Measurements from ENCODE around the gene CREB3L1. TPM values are rescaled to one million over a fixed set of nuclear protein-coding genes. Genes with fewer than 3 reads are reported as not detected.

CREB3L1 gene
- polyA plus RNA-seq, 6 donors from 2014 or later: not detected

- ATAC-seq (ENCODE audit: low read depth in 2 of 2) (no peak), DNase-seq (no peak)
- no peak overlapping the region for H3K4me3 Mint-ChIP-seq
- H3K27me3 Mint-ChIP-seq: no peaks in the 10 kb centered on the region
- H3K27ac Mint-ChIP-seq: no peak overlapping the region
- no peaks in the 10 kb centered on the region for H3K9me3 Mint-ChIP-seq
- no peaks in the 10 kb centered on the region for H3K36me3 Mint-ChIP-seq
- peaks cover 28 to 43% (median 38%) of the 10 kb centered on the region in 3 donors for H3K4me1 Mint-ChIP-seq
Observed at GRCh38 chr11:46357483-46357936, 80.0 kb downstream of the CREB3L1 start.

GRCh38 chr11:46359953-46360352 is 82.5 kb downstream of the CREB3L1 start:
- Mint-ChIP-seq H3K4me1 (peaks cover 34 to 39% (median 34%) of the 10 kb centered on the region in 3 donors), H3K9me3 (no peaks in the 10 kb centered on the region), H3K4me3 (peak overlapping the region in 1 of 8 donors; percentile 40), H3K36me3 (no peaks in the 10 kb centered on the region), H3K27me3 (no peaks in the 10 kb centered on the region), H3K27ac (no peak overlapping the region)
- no peak for DNase-seq
- no peak for ATAC-seq (ENCODE audit: low read depth in 2 of 2)

DNA sequence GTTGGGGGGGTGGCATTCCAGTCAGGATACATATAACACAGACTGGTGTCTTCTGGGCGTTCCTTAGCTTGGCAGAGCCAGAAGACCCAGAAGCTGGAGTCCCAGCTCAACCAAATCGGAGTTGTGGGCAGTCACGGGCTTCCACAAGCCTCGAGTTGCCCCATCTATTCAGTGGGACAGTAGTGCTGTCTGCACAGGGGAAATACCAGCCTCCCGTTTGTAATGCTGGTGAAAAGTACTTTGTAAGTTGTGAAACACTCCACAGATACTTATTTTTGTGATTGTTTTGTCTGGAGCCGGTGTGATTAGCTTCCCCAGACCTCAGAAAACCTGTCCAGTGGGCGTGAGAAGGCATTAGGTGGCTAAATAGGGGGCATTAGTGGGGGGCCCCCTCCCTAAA is 83.4 kb downstream of the CREB3L1 start:
- H3K4me1 Mint-ChIP-seq: peaks cover 34 to 39% (median 36%) of the 10 kb centered on the region in 3 donors
- H3K9me3 Mint-ChIP-seq: no peaks in the 10 kb centered on the region
- no peaks in the 10 kb centered on the region for H3K36me3 Mint-ChIP-seq
- H3K4me3 Mint-ChIP-seq: peak overlapping the region; percentile 48 to 93 (median 87)
- DNase-seq (no peak), ATAC-seq (ENCODE audit: low read depth in 2 of 2) (peak; percentile 8 to 26)
- no peaks in the 10 kb centered on the region for H3K27me3 Mint-ChIP-seq
- H3K27ac Mint-ChIP-seq: peak overlapping the region in 3 of 6 donors; percentile 39 to 56 (median 56)

- H3K9me3 Mint-ChIP-seq: no peaks in the 10 kb centered on the region
- no peaks in the 10 kb centered on the region for H3K36me3 Mint-ChIP-seq
- ATAC-seq (ENCODE audit: low read depth in 2 of 2) (peak; percentile 96 to 97), DNase-seq (peak; percentile 47)
- H3K4me3 Mint-ChIP-seq: peak overlapping the region; percentile 48 to 93 (median 87)
- peaks cover 32 to 34% (median 34%) of the 10 kb centered on the region in 3 donors for H3K4me1 Mint-ChIP-seq
- H3K27ac Mint-ChIP-seq: peak overlapping the region; percentile 29 to 89 (median 52)
- H3K27me3 Mint-ChIP-seq: no peaks in the 10 kb centered on the region
Observed at GRCh38 chr11:46361283-46362155, 84.1 kb downstream of the CREB3L1 start.

DNA sequence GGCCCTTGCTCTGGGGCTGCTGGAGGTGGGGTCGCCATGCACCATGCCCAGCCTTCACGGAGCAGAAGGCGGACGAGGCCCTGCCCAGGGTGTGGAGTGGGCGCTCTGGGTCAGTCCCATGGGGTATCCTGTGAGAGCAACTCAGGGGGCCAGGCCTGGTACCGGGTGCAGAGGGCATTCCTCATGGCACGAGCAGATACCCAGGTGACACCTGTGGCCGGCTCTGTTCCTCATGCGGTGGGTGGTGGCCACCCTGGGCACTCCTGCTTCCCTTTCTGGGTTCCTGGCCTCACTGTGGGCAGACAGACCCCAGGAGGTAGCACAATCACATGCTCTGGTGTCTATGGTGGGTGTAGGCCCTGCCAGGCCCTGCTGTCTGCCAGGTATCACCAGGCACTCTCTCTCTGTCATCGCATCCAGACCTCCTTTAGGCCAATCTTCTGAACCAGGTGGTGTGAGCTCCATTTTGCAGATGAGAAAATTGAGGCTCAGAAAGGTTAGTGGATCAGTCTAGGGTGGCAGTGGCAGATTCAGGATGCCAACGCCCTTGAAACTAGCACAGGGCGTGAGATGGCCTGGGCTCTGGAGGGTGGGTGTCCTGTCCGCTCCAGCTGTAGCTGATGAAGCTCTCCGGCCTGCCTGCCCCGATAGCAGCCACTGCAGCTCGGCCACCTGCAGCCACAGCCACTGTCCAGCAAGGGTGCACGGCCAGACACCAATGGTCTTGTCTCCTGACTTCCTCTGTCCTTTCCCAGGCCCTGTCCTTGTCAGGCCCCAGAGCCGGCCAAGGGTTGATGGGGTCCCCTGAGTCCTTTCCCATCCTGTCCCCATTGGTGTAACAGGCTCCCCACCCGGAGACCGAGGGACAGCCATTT is 84.9 kb downstream of the CREB3L1 start:
- H3K27me3 Mint-ChIP-seq: no peaks in the 10 kb centered on the region
- H3K27ac Mint-ChIP-seq: peak overlapping the region in 1 of 6 donors; percentile 81
- peaks cover 28 to 32% (median 28%) of the 10 kb centered on the region in 3 donors for H3K4me1 Mint-ChIP-seq
- ATAC-seq (ENCODE audit: low read depth in 2 of 2) (no peak), DNase-seq (no peak)
- H3K9me3 Mint-ChIP-seq: no peaks in the 10 kb centered on the region
- H3K36me3 Mint-ChIP-seq: no peaks in the 10 kb centered on the region
- peak overlapping the region in 6 of 8 donors; percentile 47 to 86 (median 70) for H3K4me3 Mint-ChIP-seq

DNA sequence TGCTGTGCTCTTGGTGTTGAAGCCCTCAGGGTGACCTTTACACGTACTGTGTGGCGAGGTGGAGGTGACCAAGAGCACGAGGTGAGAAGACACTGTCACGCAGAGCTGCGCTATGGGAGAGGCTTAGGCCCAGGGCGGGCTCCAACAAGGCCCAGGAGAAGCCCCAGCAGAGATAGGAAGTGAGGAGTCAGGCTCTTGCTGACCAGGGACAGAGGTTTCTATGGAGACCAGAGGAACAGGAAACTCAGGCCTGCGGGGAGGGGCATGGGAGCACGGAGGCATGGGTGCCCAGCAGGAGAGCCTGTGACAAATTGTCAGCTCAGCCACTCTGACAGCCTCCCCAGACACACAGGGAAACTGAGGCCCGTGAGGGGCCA is 85.6 kb downstream of the CREB3L1 start:
- Mint-ChIP-seq H3K9me3 (no peaks in the 10 kb centered on the region), H3K27ac (peak overlapping the region in 3 of 6 donors; percentile 36 to 69 (median 47)), H3K36me3 (no peaks in the 10 kb centered on the region), H3K4me3 (peak overlapping the region in 3 of 8 donors; percentile 35 to 75 (median 42)), H3K4me1 (peaks cover 24 to 30% (median 28%) of the 10 kb centered on the region in 3 donors), H3K27me3 (no peaks in the 10 kb centered on the region)
- no peak for DNase-seq
- ATAC-seq (ENCODE audit: low read depth in 2 of 2): no peak

- Mint-ChIP-seq H3K9me3 (no peaks in the 10 kb centered on the region), H3K27me3 (no peaks in the 10 kb centered on the region), H3K27ac (no peak overlapping the region), H3K4me1 (peaks cover 24 to 30% (median 28%) of the 10 kb centered on the region in 3 donors), H3K36me3 (no peaks in the 10 kb centered on the region), H3K4me3 (no peak overlapping the region)
- no peak for ATAC-seq (ENCODE audit: low read depth in 2 of 2)
- no peak for DNase-seq
Observed at GRCh38 chr11:46363455-46364005, 86.1 kb downstream of the CREB3L1 start.

GRCh38 chr11:46364056-46364455 is 86.6 kb downstream of the CREB3L1 start:
- H3K36me3 Mint-ChIP-seq: no peaks in the 10 kb centered on the region
- no peak for DNase-seq
- no peak for ATAC-seq (ENCODE audit: low read depth in 2 of 2)
- peaks cover 24 to 30% (median 28%) of the 10 kb centered on the region in 3 donors for H3K4me1 Mint-ChIP-seq
- no peaks in the 10 kb centered on the region for H3K9me3 Mint-ChIP-seq
- peak overlapping the region in 1 of 8 donors; percentile 14 for H3K4me3 Mint-ChIP-seq
- H3K27me3 Mint-ChIP-seq: no peaks in the 10 kb centered on the region
- H3K27ac Mint-ChIP-seq: no peak overlapping the region

- peak overlapping the region in 2 of 6 donors; percentile 16 to 57 for H3K27ac Mint-ChIP-seq
- DNase-seq: no peak
- no peak for ATAC-seq (ENCODE audit: low read depth in 2 of 2)
- H3K4me1 Mint-ChIP-seq: peaks cover 24 to 35% (median 30%) of the 10 kb centered on the region in 3 donors
- no peaks in the 10 kb centered on the region for H3K27me3 Mint-ChIP-seq
- no peaks in the 10 kb centered on the region for H3K36me3 Mint-ChIP-seq
- H3K9me3 Mint-ChIP-seq: no peaks in the 10 kb centered on the region
- no peak overlapping the region for H3K4me3 Mint-ChIP-seq
Observed at GRCh38 chr11:46364791-46365190, 87.3 kb downstream of the CREB3L1 start.

- Mint-ChIP-seq H3K27ac (no peak overlapping the region), H3K36me3 (no peaks in the 10 kb centered on the region), H3K4me3 (no peak overlapping the region), H3K4me1 (peaks cover 18 to 25% (median 22%) of the 10 kb centered on the region in 3 donors), H3K9me3 (no peaks in the 10 kb centered on the region), H3K27me3 (no peaks in the 10 kb centered on the region)
- ATAC-seq (ENCODE audit: low read depth in 2 of 2): no peak
- DNase-seq: no peak
Observed at GRCh38 chr11:46366260-46366659, 88.8 kb downstream of the CREB3L1 start.

DNA sequence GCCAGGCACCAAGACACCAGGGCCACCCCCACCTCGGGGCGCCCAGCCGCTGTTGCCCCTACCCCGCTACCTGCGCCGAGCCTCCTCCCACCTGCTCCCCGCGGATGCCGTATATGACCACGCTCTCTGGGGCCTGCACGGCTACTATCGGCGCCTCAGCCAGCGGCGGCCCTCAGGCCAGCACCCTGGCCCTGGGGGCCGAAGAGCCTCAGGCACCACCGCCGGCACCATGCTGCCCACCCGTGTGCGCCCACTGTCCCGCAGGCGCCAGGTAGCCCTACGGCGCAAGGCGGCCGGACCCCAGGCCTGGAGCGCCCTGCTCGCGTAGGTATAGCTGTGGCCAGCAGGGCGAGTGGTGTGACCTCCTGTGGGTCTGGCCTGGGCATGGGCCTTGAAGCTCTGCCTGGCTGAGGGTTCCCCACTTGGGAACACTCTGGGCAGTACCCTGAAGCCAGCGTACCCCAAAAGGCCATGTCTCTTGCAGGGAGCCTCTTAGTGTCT is 89.2 kb downstream of the CREB3L1 start:
- Mint-ChIP-seq H3K9me3 (no peaks in the 10 kb centered on the region), H3K4me1 (peaks cover 15 to 20% (median 18%) of the 10 kb centered on the region in 3 donors), H3K27ac (no peak overlapping the region), H3K36me3 (no peaks in the 10 kb centered on the region), H3K27me3 (no peaks in the 10 kb centered on the region), H3K4me3 (no peak overlapping the region)
- ATAC-seq (ENCODE audit: low read depth in 2 of 2): no peak
- no peak for DNase-seq

DNA sequence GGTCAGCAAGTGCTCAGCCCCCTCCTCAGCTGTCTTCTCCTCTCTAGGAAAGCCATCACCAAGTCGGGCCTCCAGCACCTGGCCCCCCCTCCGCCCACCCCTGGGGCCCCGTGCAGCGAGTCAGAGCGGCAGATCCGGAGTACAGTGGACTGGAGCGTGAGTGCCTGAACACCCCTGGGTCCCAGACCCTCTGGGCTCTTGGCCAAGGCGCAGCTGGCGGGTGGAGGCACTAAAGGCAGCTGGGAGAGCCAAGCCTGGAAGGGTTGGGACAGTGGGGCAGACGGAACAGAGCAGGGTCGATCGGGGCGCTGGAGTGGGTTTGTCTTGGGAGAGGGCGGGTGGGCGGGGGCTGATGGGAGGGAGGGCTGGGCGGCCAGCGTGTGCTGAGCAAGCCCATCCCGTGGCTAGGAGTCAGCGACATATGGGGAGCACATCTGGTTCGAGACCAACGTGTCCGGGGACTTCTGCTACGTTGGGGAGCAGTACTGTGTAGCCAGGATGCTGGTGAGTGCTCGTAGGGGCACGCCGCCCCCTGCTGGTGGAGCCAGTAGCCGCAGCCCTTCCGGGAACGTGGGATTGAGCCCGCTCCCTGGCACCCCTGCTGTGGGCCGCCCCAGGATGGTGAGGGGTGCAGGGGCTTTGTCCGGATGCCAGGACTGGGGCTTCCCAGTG is 89.9 kb downstream of the CREB3L1 start:
- DNase-seq (peak; percentile 57), ATAC-seq (ENCODE audit: low read depth in 2 of 2) (peak; percentile 86 to 87)
- no peaks in the 10 kb centered on the region for H3K27me3 Mint-ChIP-seq
- no peak overlapping the region for H3K27ac Mint-ChIP-seq
- H3K36me3 Mint-ChIP-seq: no peaks in the 10 kb centered on the region
- H3K4me1 Mint-ChIP-seq: peaks cover 11 to 16% (median 13%) of the 10 kb centered on the region in 3 donors
- no peaks in the 10 kb centered on the region for H3K9me3 Mint-ChIP-seq
- no peak overlapping the region for H3K4me3 Mint-ChIP-seq

DNA sequence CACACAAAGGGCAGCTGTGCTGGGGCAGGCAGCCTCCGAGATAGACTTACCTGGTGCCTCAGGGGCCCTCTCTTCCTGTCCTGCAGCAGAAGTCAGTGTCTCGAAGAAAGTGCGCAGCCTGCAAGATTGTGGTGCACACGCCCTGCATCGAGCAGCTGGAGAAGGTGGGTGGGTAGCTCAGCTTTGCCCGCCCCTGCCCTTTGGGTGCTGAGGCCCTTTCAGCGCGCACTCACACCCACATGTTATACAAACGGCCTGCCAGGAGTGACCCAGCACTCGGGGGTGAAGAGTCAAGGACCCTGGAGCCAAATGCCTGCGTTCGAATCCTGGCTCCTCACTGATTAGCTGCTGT is 90.4 kb downstream of the CREB3L1 start:
- H3K9me3 Mint-ChIP-seq: no peaks in the 10 kb centered on the region
- peaks cover 6 to 12% (median 9%) of the 10 kb centered on the region in 3 donors for H3K4me1 Mint-ChIP-seq
- no peak overlapping the region for H3K4me3 Mint-ChIP-seq
- no peak overlapping the region for H3K27ac Mint-ChIP-seq
- no peaks in the 10 kb centered on the region for H3K27me3 Mint-ChIP-seq
- no peaks in the 10 kb centered on the region for H3K36me3 Mint-ChIP-seq
- ATAC-seq (ENCODE audit: low read depth in 2 of 2) (no peak), DNase-seq (no peak)

Measured in naive B cell (primary cell).